Panc1 (cell line): ENCODE results near the gene HIGD1A.

Source experiments
- POLR2AphosphoS5 ChIP-seq: IDR thresholded peaks from 2 replicates; pipeline ENCODE4 v1.6.1; 2012; ENCODE audit warnings: mild to moderate bottlenecking, low read depth, low read length, moderate library complexity
- REST ChIP-seq, 2 experiments: IDR thresholded peaks; 2 replicates each; pipeline ENCODE4 v1.6.1; 2011 to 2012; ENCODE audit warnings: low read depth in 2 of 2, control low read depth in 1 of 2, low read length in 1 of 2, mild to moderate bottlenecking in 1 of 2, moderate library complexity in 1 of 2; ENCODE audit not compliant: insufficient read depth in 1 of 2
- TCF7L2 ChIP-seq: IDR thresholded peaks from 2 replicates; pipeline ENCODE4 v1.6.1; 2011; ENCODE audit warnings: mild to moderate bottlenecking, low read depth, low read length, inconsistent platforms
- TF ChIP-seq, protein P1 (sequence below): fragments of 450-650 bp; IDR thresholded peaks from 2 replicates; pipeline ENCODE4 v1.5.1; 2017; ENCODE audit warnings: mild to moderate bottlenecking

DNA sequence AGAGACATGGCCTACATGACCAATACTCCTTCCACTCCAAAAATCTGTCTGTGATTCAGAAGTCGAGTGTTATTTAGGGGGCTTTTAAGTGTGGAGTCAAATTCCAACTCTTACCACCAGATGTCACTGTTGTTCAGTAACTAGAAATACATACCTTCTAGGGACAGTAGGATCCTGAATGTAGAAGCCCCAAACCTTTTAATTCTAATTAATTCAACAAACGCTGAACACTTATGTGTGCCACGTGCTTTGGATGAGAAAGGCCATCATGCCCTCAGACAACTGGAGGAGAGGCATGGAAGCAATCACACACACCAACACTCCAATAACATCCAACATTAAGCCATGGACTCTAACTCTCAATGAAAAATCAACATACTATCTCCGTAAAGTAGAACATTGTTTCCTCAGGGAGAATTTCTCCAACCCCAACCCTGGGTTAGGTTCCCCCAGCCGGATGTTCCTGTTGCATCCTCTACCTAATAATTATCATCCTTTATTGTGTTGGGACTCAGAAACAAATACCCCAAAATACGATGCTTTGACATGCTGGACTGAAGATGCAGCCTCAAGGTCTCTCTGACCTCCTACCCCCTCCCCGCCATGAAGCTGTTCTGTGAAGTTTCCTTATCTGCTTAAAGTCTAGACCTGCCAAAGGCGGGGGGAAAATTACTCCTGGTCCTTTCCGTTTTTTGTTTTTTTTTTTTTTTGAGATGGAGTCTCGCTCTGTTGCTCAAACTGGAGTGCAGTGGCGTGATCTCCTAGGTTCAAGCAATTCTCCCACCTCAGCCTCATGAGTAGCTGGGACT is 23.2 kb downstream of the HIGD1A start:
- TF ChIP-seq, protein P1, sequence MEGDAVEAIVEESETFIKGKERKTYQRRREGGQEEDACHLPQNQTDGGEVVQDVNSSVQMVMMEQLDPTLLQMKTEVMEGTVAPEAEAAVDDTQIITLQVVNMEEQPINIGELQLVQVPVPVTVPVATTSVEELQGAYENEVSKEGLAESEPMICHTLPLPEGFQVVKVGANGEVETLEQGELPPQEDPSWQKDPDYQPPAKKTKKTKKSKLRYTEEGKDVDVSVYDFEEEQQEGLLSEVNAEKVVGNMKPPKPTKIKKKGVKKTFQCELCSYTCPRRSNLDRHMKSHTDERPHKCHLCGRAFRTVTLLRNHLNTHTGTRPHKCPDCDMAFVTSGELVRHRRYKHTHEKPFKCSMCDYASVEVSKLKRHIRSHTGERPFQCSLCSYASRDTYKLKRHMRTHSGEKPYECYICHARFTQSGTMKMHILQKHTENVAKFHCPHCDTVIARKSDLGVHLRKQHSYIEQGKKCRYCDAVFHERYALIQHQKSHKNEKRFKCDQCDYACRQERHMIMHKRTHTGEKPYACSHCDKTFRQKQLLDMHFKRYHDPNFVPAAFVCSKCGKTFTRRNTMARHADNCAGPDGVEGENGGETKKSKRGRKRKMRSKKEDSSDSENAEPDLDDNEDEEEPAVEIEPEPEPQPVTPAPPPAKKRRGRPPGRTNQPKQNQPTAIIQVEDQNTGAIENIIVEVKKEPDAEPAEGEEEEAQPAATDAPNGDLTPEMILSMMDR: peak; percentile 69
- TF ChIP-seq POLR2AphosphoS5 (no peak), REST (IDR thresholded peaks at IDR 0.05; ENCODE audit: insufficient read depth in 1 of 2, low read depth in 2 of 2, low read length in 1 of 2) (no peak), TCF7L2 (no peak)
